GM19397 (cell line): Measurements from ENCODE around the gene TPCN2.
A peak's percentile ranks its signal among the peaks of the same experiment; 100 is the strongest.
"Not testable (repeated sequence)": the region's sequence is repeated elsewhere in the genome, so short reads cannot be mapped to it uniquely, and the experiment has no call there.

Experiments
- ATAC-seq: cut with Tn5 transposase; IDR thresholded peaks from one replicate; pipeline ENCODE4 v1.9.1; 2021; ENCODE audit warnings: mild to moderate bottlenecking, moderate library complexity; ENCODE audit not compliant: unreplicated experiment

The TPCN2 gene

DNA sequence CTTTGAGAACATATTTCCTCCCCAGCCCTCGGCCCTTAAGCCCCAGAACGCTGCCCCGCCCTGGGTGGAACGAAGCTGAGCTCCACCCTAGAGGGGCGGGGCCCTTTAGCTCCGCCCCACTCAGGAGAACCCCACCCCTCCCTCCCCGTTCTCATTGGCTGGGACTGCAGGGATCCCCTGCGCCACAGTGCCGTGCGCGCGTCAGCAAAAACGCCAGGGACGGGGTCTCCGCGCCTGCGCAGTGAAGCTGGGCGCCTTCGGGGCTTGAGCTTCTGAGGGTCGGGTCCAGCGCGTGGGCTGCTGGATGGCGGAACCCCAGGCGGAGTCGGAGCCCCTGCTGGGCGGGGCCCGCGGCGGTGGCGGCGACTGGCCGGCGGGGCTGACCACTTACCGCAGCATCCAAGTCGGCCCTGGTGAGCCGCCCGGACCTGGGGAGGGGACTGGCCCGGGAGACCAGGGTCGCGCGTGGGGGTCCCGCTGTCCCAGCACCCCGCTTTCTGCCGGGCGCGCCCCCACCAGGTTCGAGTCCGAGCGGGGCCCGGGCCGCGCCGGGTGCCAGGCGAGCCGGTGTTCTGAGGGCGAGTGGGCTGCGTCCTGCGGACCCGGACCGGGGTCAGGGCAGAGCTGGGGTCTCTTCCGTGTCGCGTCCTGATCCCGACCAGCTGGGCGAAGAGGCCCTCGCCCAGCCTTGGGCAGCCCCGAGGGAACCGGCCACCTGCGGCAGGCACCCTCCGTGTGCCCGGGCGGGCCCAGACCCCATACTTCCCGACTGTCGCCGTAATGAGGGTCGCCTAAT lies at the start of gene TPCN2:
TPCN2 (plus strand) TSS at position 239 of the 796 bp plus-strand sequence; CDS start at position 305, 66 bp downstream.
- peak; percentile 93 for ATAC-seq

- ATAC-seq: no peak
Observed at GRCh38 chr11:68999093-68999747, 49.5 kb upstream of the TPCN2 start.

DNA sequence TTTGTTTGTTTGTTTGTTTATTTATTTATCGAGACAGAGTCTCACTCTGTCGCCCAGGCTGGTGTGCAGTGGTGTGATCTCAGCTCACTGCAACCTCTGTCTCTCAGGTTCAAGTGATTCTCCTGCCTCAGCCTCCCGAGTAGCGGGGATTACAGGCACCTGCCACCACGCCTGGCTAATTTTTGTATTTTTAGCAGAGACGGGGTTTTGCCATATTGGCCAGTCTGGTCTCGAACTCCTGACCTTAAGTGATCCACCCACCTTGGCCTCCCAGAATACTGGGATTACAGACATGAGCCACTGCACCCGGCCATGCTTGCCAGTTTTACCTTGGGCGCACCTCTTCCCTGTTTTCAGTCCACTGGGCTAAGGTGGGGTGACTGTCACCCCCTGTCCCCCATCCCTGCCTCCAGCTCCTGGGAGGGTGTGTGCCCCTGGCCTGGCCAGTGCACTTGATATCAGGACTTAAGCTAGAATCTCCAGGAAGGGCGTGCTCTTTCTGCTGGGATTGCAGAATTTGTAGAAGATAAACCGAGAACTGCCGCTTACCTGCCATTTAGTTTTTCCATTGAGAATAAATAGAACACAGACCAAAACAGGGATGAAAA lies 48.9 kb upstream of the TPCN2 start:
- not testable (repeated sequence) for ATAC-seq

GRCh38 chr11:69000391-69000790 lies 48.3 kb upstream of the TPCN2 start:
- no peak for ATAC-seq

- ATAC-seq: no peak
Observed at GRCh38 chr11:69000831-69001242, 47.9 kb upstream of the TPCN2 start.

DNA sequence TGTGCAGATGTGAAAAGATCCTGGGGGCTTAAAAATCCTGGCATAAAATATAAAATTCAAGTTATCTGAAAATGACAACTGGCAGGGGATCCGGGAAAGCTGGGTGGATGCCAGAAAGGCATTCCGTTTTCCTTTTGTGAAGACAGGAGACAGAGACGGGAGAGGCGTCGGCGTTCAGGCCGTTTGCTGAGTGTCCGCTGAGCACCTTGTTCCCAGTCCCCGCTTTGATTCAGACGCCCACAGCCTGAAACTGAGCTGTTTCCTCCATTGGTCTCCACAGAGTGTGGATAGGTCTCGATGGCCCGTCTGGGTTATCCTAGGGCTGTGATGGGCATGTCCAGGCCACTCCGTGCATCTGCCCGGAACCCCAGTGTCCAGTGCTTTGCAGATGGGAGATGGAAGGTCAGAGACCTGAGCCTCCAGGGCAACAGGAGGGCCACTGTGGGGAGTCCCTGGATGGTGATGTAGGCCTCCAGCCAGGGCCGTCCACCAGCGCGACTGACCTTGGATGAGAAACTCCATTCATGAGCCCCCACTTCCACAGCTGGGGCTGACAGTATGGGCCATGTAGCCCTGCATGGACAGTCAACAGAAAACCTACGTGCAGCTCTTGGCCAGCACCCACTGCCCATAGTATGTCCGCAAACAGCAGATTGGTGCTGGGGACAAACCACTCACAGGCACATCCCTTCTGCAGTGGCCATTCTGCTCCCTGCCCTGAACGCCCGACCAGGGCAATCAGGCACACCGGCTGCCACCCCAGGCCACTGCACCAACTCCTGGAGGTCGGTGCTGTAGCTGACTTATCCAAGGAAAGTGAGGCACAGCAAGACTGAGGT lies 47.3 kb upstream of the TPCN2 start:
- ATAC-seq: no peak

DNA sequence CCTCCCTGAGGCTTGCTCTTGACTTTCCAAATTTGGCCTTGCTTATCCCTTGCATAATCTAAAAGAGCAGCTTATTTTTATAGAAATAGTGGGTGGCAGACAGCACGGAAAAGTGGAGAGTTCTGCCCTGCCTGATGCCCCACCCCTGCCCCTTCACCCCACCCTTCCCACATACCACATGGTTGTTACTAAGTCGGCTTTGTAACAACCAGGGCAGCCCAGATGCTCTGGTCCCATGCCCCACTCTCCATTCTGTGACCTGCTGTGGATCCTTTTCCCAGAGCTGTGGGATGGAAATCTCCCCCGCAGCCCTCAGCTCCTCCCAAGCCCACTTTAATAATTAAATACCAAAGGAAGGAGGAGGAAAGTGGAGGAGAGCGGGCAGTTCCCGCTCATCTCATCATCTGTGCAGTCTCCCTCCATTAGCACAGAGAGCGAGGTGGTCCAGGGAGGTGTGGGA lies 46.6 kb upstream of the TPCN2 start:
- no peak for ATAC-seq

- no peak for ATAC-seq
Observed at GRCh38 chr11:69002570-69003231, 46.0 kb upstream of the TPCN2 start.

DNA sequence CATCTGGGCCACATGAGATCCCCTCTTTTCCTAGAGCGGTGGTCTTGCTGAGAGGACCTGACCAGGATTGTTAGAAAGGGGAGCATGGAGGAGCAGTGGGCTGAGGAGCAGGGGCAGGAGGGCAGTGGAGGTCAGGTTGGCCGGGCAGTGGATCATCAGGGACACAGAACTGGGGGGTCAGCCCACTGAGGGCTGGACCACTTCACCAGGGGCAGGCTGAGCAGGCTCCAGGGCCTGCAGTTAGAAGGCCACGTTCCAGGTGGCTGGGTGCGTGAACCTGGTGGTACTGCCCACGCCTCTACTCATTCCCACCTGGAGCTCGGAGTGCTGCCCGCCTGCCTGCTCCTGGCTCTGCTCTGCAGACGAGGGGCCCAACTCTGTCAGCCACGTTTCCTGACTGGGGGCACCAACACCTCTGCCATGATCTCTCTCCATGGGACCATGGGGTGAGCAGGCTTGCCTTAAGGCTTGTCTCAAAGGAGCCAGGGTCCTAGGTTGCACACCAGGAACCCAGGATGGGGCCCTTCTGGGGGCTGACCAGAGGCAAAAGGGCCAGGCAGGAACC lies 45.3 kb upstream of the TPCN2 start:
- no peak for ATAC-seq

- no peak for ATAC-seq
Observed at GRCh38 chr11:69003866-69004367, 44.8 kb upstream of the TPCN2 start.

DNA sequence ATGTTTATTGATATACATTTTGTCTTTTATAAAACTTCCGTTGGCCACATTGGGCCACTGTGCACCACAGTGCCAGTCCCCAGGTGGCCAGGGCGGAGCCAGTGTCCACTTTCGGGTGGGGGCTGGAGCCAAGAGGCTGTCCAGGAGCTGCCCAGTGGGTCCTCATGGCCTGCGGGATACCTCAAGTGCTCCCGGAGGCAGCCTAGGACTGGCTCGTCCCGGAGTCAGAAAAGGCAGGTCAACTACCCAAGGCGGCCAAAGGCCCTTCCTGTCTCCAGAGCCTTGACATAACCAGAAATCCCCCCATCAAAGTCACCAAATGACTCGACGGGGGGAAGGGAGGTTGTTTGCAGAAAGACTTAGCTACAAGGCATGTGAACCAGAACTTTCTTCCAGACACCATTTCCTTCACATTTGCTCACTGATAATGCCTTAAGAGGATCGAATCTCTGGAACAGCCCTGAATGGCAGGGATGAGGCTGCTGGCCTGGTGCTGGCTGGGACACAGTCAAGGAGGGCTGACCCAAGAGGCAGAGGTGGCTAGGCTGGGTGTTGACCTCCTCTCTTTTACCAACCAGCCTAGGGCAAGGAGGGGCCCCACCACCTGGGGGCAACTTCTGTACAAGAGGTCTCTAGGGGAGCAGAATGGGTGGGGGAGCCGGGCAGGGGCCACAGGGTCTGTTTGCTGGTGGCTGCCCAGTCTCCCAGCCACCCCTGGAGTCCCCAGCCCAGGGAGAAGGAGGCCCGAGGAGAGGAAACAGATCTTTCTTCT lies 44.1 kb upstream of the TPCN2 start:
- ATAC-seq: no peak

DNA sequence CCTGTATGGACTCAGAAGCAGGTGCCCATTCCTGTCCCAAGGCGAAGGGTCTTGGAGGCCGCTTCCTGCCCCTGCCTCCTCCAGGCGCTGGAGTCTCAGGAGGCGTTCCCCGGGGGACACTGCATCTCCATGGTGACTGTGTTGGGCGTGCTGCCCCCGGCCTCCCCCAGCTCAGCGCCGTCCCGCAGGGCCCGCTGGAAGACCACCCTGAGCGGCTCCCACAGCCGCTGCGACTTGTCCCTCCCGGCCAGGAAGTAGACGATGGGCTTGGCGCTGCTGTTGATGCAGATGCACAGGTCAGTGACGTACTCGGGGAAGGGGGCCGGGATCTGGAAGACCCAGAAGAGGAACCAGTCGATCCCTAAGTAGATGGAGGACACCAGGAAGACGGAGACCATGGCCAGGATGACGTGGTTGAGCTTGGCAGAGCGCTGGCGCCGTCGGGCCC lies 43.5 kb upstream of the TPCN2 start:
- ATAC-seq: no peak

DNA sequence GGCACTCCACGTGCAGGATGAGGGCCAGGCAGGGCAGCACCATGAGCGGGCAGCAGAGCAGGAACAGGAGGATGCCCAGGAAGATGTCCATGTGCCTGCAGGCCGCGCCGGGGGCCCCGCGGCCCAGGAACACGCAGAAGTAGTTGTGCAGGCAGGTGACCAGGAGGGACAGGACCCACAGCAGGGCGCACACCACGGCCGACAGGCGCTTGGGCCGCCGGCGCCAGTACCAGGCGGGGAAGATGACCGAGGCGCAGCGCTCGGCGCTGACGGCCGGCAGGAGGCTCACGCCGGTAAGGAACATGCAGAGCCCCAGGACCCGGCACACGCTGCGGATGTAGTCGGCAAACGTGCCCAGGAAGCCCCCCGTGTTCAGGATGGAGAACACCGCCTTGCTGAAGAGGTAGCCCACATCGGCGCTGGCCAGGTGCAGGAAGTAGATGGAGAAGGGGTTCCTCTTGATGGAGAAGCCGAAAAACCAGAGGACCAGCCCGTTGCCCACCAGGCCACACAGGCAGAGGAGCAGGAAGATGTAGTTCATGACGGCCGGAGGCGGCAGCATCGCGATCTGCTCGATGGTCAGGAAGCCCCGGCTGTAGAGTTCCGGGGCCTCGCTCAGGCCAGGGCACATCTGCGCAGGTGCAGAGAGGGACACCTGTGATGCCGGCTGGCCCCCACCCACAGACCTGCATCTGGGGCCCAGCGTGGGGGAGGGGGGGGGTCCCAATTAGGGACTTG lies 42.9 kb upstream of the TPCN2 start:
- ATAC-seq: no peak

DNA sequence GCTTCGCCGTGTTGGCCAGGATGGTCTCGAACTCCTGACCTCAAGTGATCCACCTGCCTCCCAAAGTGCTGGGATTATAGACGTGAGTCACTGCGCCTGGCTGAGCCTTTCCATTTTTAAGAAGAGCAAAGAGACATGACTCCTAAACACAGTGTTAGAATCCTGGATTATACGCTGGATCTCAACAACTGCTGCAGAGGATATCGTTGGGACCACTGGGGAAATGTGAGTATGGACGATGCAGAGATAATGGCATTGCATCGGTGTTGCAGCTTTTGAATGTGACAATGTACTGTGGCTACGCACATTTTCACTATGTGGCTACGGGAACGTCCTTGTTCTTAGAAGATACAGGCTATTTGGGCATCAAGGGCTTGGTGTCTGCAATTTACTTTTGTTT lies 41.9 kb upstream of the TPCN2 start:
- no peak for ATAC-seq

- no peak for ATAC-seq
Observed at GRCh38 chr11:69007975-69008381, 40.8 kb upstream of the TPCN2 start.

DNA sequence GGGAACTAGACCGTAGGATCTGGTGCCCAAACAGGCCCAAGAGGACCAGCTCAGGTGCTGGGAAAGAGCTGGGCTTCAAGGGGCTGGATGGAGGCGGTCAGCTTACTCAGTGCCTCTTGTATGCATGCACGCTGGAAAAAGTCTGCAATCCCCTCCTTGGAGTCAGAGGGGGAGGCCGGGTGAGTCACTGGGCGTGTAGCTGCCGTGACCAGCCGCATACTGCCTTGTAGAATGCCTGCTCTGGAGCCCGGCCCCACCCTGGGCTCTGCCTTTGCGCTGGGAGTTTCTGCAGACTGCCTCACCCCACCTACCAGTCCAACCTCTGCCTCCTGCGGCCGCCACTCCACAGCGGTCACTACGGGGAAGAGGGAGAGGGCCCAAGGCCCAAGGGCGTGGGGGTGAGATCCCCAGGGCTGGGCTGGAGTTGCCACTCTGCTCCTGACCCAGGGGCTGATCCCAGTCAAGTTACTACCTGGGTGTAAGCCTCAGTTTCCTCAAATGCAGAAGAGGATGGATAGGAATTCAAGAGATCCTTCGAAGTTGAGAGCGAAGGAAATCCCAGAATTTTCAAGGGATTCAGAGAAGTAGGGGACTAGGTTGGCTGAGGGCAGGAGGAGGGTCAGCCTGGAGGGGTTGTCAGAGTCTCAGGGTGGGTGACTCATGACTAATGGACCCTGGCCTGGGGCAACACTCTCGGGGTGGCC lies 39.8 kb upstream of the TPCN2 start:
- ATAC-seq: no peak

- ATAC-seq: no peak
Observed at GRCh38 chr11:69009441-69010211, 39.1 kb upstream of the TPCN2 start.
